ENCODE data around the gene MMP11.

The MMP11 gene

DNA sequence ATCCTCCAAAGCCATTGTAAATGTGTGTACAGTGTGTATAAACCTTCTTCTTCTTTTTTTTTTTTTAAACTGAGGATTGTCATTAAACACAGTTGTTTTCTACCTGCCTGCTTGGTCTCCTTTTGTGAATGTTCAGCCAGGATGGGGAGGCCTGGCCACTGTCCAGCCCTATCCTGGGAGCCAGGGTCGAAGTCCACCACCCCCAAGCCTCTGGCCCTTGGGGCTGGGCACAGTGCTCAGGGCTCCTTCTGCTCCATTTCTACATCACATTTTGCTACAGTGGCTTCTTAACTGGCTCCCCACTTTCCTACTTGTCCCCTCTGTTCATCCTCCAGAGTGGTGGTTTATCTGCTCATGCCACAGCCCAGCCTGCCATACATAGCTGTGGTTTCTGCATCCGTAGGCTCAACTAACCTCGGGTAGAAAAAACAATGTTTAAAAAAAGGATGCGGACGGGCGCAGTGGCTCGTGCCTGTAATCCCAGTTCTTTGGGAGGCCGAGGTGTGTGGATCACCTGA lies 11.6 kb downstream of the MMP11 start:
- TF ChIP-seq CTCF (IDR thresholded peaks at IDR 0.05; ENCODE audit: control insufficient read depth, extremely low read depth, insufficient read depth) = no peak
- no peak for DNase-seq (ENCODE audit: low read depth)
- no peak overlapping the region for H3K4me3 ChIP-seq (ENCODE audit: low read depth, low read length)

GRCh38 chr22:23786261-23786710 lies 13.6 kb downstream of the MMP11 start:
- TF ChIP-seq CTCF (IDR thresholded peaks at IDR 0.05; ENCODE audit: control insufficient read depth, extremely low read depth, insufficient read depth) = no peak
- DNase-seq (ENCODE audit: low read depth) = peak; percentile 74
- H3K4me3 ChIP-seq (ENCODE audit: low read depth, low read length) = peak overlapping the region; percentile 83

GRCh38 chr22:23786752-23787599 lies 14.3 kb downstream of the MMP11 start, which contains the start of gene SMARCB1:
SMARCB1 (plus strand) TSS chr22:23786966; CDS start chr22:23787170, 204 bp downstream.
- H3K4me3 ChIP-seq (ENCODE audit: low read depth, low read length) = peak within 1 kb of the TSS; percentile 83
- TF ChIP-seq CTCF (IDR thresholded peaks at IDR 0.05; ENCODE audit: control insufficient read depth, extremely low read depth, insufficient read depth) = no peak
- DNase-seq (ENCODE audit: low read depth) = peak; percentile 63

DNA sequence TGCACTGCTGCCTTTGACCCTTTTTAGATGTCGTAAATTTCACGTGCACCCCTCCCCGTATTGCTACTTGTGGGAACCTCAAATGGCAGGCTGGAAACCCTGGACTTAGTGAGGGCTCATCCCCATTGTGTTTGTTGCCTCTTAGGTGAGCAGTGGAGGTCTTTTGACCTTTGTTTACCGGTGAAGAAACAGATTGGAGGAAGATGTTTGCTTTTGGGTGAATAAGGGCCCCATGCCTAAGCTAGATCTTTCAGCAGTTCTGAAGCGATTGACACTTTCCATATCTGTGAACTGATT lies 14.9 kb downstream of the MMP11 start:
- H3K4me3 ChIP-seq (ENCODE audit: low read depth, low read length) = peak overlapping the region; percentile 83
- DNase-seq (ENCODE audit: low read depth) = no peak
- no peak for TF ChIP-seq CTCF (IDR thresholded peaks at IDR 0.05; ENCODE audit: control insufficient read depth, extremely low read depth, insufficient read depth)

DNA sequence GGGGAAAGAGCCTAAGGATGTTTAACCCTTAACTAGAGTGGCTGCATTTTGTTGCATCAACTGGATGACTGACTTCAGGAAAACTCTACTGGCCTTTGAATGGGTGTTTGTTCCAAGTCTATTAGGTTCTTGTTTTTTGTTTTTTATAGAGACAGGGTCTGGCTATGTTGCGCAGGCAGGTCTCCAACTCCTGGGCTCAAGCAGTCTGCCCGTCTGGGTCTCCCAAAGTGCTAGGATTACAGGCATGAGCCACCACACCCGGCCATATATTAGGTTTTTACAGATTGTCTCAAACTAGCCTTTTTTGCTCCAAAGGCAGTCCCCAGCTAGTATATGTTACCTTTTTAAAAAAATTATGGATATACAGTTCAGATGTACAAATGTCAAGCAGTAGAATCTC lies 15.3 kb downstream of the MMP11 start:
- TF ChIP-seq CTCF (IDR thresholded peaks at IDR 0.05; ENCODE audit: control insufficient read depth, extremely low read depth, insufficient read depth) = no peak
- DNase-seq (ENCODE audit: low read depth) = no peak
- peak overlapping the region; percentile 83 for H3K4me3 ChIP-seq (ENCODE audit: low read depth, low read length)

DNA sequence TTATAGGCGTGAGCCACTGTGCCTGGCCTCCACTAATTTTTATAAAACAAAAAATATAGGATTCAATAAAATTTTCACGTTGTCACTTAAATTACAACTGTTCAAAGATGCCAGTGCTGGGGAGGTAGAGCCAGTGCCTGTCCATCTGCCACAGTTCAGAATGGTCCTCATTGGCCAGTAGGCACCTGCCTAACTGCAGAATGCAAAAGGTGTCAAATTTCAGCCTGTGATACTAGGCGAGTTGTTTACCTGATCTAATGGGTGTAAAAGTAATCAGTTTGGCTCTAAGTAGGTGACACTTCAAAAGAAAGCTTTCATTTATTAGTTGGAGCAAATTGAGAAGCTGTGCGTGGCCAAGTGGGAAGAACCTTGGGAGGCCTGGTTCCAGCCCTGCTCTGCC lies 16.5 kb downstream of the MMP11 start:
- no peak for TF ChIP-seq CTCF (IDR thresholded peaks at IDR 0.05; ENCODE audit: control insufficient read depth, extremely low read depth, insufficient read depth)
- no peak overlapping the region for H3K4me3 ChIP-seq (ENCODE audit: low read depth, low read length)
- no peak for DNase-seq (ENCODE audit: low read depth)
